ENCODE measurements around the gene RBM20. TPM values are rescaled to one million over a fixed set of nuclear protein-coding genes. Genes with fewer than 3 reads are reported as not detected.

Gene RBM20
- total RNA-seq, 1 experiment from 2014 or later, result 0.17 TPM

- Histone ChIP-seq H2AFZ (ENCODE audit: low read length) (no peak overlapping the region), H3K4me1 (ENCODE audit: insufficient read depth, low read length) (no peaks in the 10 kb centered on the region), H4K5ac (ENCODE audit: insufficient read length, low read depth, low read length) (no peak overlapping the region), H3K9ac (ENCODE audit: extremely low read depth, insufficient read length, low read length) (no peak overlapping the region), H3K4me2 (ENCODE audit: insufficient read depth, insufficient read length, low read length) (no peak overlapping the region), H3K79me1 (ENCODE audit: insufficient read depth, low read depth, low read length, poor library complexity, severe bottlenecking) (no peaks in the 10 kb centered on the region), H3T11ph (ENCODE audit: low read length) (no peak overlapping the region), H3K79me2 (ENCODE audit: insufficient read depth, low read length) (no peaks in the 10 kb centered on the region), H2BK15ac (ENCODE audit: low read depth, low read length) (no peak overlapping the region), H4K8ac (replicated peaks; ENCODE audit: insufficient read length, low read depth, low read length) (no peak overlapping the region), H3K56ac (ENCODE audit: insufficient read length, low read depth, low read length) (no peak overlapping the region), H2BK120ac (ENCODE audit: low read depth, low read length, poor library complexity, severe bottlenecking) (no peak overlapping the region), H3K9me3 (ENCODE audit: control insufficient read depth, low read depth, low read length) (no peaks in the 10 kb centered on the region), H4K91ac (ENCODE audit: insufficient read length, low read depth, low read length) (no peak overlapping the region), H3K23me2 (ENCODE audit: insufficient read length, low read depth, low read length, poor library complexity, severe bottlenecking) (no peaks in the 10 kb centered on the region), H3K18ac (ENCODE audit: insufficient read length, low read depth, low read length) (no peak overlapping the region), H3K14ac (ENCODE audit: insufficient read depth, low read length) (no peak overlapping the region), H3K4ac (ENCODE audit: low read depth, low read length) (no peak overlapping the region), H3K27me3 (ENCODE audit: insufficient read depth, low read length) (no peaks in the 10 kb centered on the region), H2BK12ac (ENCODE audit: insufficient read length, low read depth, low read length) (no peak overlapping the region), H2AK5ac (ENCODE audit: insufficient read length, low read length) (no peak overlapping the region), H3K27ac (ENCODE audit: insufficient read length, low read depth, low read length) (no peak overlapping the region), H4K20me1 (ENCODE audit: control insufficient read depth, insufficient read depth, insufficient read length) (no peaks in the 10 kb centered on the region), H3K23ac (ENCODE audit: insufficient read length, low read depth, low read length) (no peak overlapping the region), H2BK20ac (ENCODE audit: low read depth, low read length, poor library complexity, severe bottlenecking) (no peak overlapping the region), H2BK5ac (ENCODE audit: insufficient read length, low read length) (no peak overlapping the region)
- Mint-ChIP-seq H3K36me3 (ENCODE audit: insufficient read depth in 1 of 3, low read depth in 3 of 3) (no peaks in the 10 kb centered on the region), H3K27me3 (ENCODE audit: low read depth) (no peaks in the 10 kb centered on the region; the same call in 1 of the 2 replicates), H3K27ac (no peak overlapping the region; a peak in 1 of 7 replicates), H3K9me3 (no peaks in the 10 kb centered on the region), H3K4me3 (no peak overlapping the region), H3K4me1 (peaks cover 6 to 8% of the 10 kb centered on the region in 2 experiments)
- no peak for DNase-seq
- TF ChIP-seq, protein P1, sequence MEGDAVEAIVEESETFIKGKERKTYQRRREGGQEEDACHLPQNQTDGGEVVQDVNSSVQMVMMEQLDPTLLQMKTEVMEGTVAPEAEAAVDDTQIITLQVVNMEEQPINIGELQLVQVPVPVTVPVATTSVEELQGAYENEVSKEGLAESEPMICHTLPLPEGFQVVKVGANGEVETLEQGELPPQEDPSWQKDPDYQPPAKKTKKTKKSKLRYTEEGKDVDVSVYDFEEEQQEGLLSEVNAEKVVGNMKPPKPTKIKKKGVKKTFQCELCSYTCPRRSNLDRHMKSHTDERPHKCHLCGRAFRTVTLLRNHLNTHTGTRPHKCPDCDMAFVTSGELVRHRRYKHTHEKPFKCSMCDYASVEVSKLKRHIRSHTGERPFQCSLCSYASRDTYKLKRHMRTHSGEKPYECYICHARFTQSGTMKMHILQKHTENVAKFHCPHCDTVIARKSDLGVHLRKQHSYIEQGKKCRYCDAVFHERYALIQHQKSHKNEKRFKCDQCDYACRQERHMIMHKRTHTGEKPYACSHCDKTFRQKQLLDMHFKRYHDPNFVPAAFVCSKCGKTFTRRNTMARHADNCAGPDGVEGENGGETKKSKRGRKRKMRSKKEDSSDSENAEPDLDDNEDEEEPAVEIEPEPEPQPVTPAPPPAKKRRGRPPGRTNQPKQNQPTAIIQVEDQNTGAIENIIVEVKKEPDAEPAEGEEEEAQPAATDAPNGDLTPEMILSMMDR (conservative IDR thresholded peaks at IDR 0.05), result no peak
- no CpG with 5 or more reads among the region's 8 CpGs for WGBS (ENCODE audit: extremely low coverage, insufficient read length, low lambda C conversion rate)
Observed at GRCh38 chr10:110790913-110791506, 146.9 kb downstream of the RBM20 start.
